CD8-positive, alpha-beta memory T cell (primary cell): Measurements from ENCODE around the gene GALE. TPM values are rescaled to one million over a fixed set of nuclear protein-coding genes. Genes with fewer than 3 reads are reported as not detected.
A peak's percentile ranks its signal among the peaks of the same experiment; 100 is the strongest.
"Not testable (repeated sequence)": the region's sequence is repeated elsewhere in the genome, so short reads cannot be mapped to it uniquely, and the experiment has no call there.

Source experiments
- CTCF ChIA-PET: fragments of 350-600 bp; sonication (Branson Sonifier 250); formaldehyde crosslinking; loops from one replicate; lab custom pipeline; 2021; ENCODE audit warnings: antibody characterized with exemption; lab: Charles Lee
- POLR2A ChIA-PET: fragments of 350-600 bp; sonication (Branson Sonifier 250); formaldehyde crosslinking; loops from one replicate; lab custom pipeline; 2021; ENCODE audit warnings: antibody characterized with exemption; lab: Charles Lee
- DNase-seq, 5 donors: peaks; one replicate each; pipeline versions ENCODE4 v3.0.0 to v3.0.0-alpha.2; 2020 to 2022; ENCODE audit warnings: mixed read lengths in 1 of 5
- H3K27ac ChIP-seq: one replicate; pipeline ENCODE4 v1.7.0; 2013; ENCODE audit warnings: low read depth, mild to moderate bottlenecking, low read length, moderate library complexity
- H3K27me3 ChIP-seq: 2 replicates; pipeline ENCODE4 v1.7.0; 2013; ENCODE audit warnings: low read length, mild to moderate bottlenecking; ENCODE audit not compliant: insufficient read depth, poor library complexity, severe bottlenecking
- H3K36me3 ChIP-seq: 2 replicates; pipeline ENCODE4 v1.7.0; 2013; ENCODE audit warnings: mild to moderate bottlenecking, low read length, moderate library complexity; ENCODE audit not compliant: insufficient read depth
- H3K4me1 ChIP-seq: 2 replicates; pipeline ENCODE4 v1.7.0; 2013; ENCODE audit warnings: mild to moderate bottlenecking, low read length, moderate library complexity; ENCODE audit not compliant: insufficient read depth
- H3K4me3 ChIP-seq: 2 replicates; pipeline ENCODE4 v1.7.0; 2013; ENCODE audit warnings: mild to moderate bottlenecking, low read length
- H3K9me3 ChIP-seq: 2 replicates; pipeline ENCODE4 v1.7.0; 2013; ENCODE audit warnings: mild to moderate bottlenecking, low read length
- H3K27ac Mint-ChIP-seq, 8 donors: one replicate each; pipeline ENCODE4 v1.8.0; 2020 to 2021; ENCODE audit warnings: mixed read lengths in 8 of 8, mild to moderate bottlenecking in 6 of 8, inconsistent platforms in 3 of 8, moderate library complexity in 3 of 8
- H3K27me3 Mint-ChIP-seq, 2 donors: one replicate each; pipeline ENCODE4 v1.8.0; 2020 to 2021; ENCODE audit warnings: mixed read lengths in 2 of 2, mild to moderate bottlenecking in 1 of 2, moderate library complexity in 1 of 2
- H3K36me3 Mint-ChIP-seq, 3 donors: one replicate each; pipeline ENCODE4 v1.8.0; 2020 to 2021; ENCODE audit warnings: mixed read lengths in 3 of 3, inconsistent platforms in 1 of 3, mild to moderate bottlenecking in 1 of 3
- H3K4me1 Mint-ChIP-seq, 3 donors: one replicate each; pipeline ENCODE4 v1.8.0; 2020 to 2021; ENCODE audit warnings: mixed read lengths in 3 of 3, inconsistent platforms in 1 of 3, mild to moderate bottlenecking in 1 of 3
- H3K4me3 Mint-ChIP-seq, 7 donors: one replicate each; pipeline ENCODE4 v1.8.0; 2020 to 2021; ENCODE audit warnings: mixed read lengths in 7 of 7, mild to moderate bottlenecking in 6 of 7, moderate library complexity in 4 of 7, inconsistent platforms in 2 of 7
- H3K9me3 Mint-ChIP-seq, 5 donors: one replicate each; pipeline ENCODE4 v1.8.0; 2020 to 2022; ENCODE audit warnings: mixed read lengths in 5 of 5, mild to moderate bottlenecking in 3 of 5, moderate library complexity in 2 of 5, inconsistent platforms in 1 of 5
- polyA plus RNA-seq: library from polyadenylated mRNA; unstranded; fragments of 300-500 nt; fragmentation: Illumina TruSeq; gene quantifications from one replicate; pipeline ENCODE4 v1.2.3, GENCODE V29; 2021
- total RNA-seq, 2 experiments: library from RNA; stranded (reverse); gene quantifications; one replicate each; pipeline ENCODE4 v1.2.3, GENCODE V29; 2021

The GALE gene
- total and polyA plus RNA-seq, 3 experiments from 2014 or later = 17.2 to 55.3 (median 50.5) TPM

DNA sequence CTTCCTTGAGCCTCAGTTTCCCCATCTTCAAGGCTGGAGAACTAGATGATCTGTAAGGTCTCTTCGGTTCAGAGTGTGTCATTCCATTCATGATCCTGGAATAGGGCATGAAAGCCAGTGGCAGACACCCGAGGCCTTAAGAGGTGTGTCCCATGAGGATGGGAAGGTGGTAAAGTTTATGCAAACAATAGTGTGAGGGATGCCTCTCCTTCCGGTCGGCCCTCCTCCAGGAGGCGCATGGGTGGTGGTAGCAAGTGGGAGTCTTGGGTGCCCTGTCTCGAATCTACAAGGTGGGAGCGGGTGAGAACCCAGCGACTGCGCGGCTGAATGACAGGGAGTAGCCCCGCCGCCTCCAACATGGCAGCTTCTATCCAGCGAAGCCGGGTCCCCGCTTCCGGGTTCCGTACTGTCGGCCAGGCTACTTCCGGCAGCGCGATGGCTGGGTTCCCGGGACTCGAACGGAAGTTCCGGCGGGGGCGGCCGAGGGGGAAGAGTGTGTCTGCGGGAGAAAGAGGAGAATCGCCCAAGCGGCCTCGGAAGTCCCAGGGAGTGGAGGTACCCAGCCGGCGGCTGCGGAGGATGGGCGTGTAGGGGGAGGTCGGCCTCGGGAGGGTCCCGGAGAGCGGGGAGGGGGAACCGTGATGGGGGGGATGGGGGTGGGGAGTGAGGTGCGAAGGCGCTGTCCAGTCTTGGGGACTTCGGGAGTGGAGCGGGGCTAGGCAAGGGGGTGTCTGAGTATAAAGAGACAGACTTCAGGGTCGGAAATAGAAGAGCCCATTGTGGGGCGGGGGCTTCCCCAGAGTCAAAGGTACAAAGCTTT, 9.6 kb downstream of the GALE start, which contains the start of gene LYPLA2:
Gene LYPLA2 (plus strand): TSS at position 450 of the 820 bp plus-strand sequence. CDS start 1,538 bp downstream, outside the sequence.
- Histone ChIP-seq H3K27me3 (no peaks in the 10 kb centered on the region), H3K4me3 (peak within 1 kb of the TSS; percentile 95), H3K27ac (peak within 1 kb of the TSS; percentile 83), H3K36me3 (peaks cover 9% of the 10 kb centered on the region), H3K9me3 (no peaks in the 10 kb centered on the region), H3K4me1 (peaks cover 29% of the 10 kb centered on the region)
- Mint-ChIP-seq H3K27me3 (no peaks in the 10 kb centered on the region), H3K36me3 (peaks cover 4 to 60% (median 12%) of the 10 kb centered on the region in 3 donors), H3K4me3 (peak within 1 kb of the TSS; percentile 90 to 98 (median 94)), H3K9me3 (no peaks in the 10 kb centered on the region), H3K27ac (peak within 1 kb of the TSS; percentile 87 to 99 (median 96)), H3K4me1 (peaks cover 18 to 32% (median 24%) of the 10 kb centered on the region in 3 donors)
- ChIA-PET POLR2A (interaction anchor here (0.5 to 2.4 kb wide), 7 partner anchors 10 to 1231 kb away, joined by 3 to 19 read pairs (median 6); partner anchors contain the start of genes GALE, HMGCL and PITHD1), CTCF (interaction anchor here (1.2 to 2.2 kb wide), 6 partner anchors 9 to 79 kb away, joined by 3 to 8 read pairs (median 4); partner anchors contain the start of gene GALE)
- peak; percentile 78 to 91 (median 84) for DNase-seq

- Histone ChIP-seq H3K4me3 (no peak overlapping the region), H3K36me3 (peaks cover 24% of the 10 kb centered on the region), H3K9me3 (no peaks in the 10 kb centered on the region), H3K27me3 (no peaks in the 10 kb centered on the region), H3K4me1 (peaks cover 29% of the 10 kb centered on the region), H3K27ac (no peak overlapping the region)
- no peaks in the 10 kb centered on the region for H3K9me3 Mint-ChIP-seq
- H3K4me3 Mint-ChIP-seq = peak overlapping the region in 6 of 7 donors; percentile 4 to 80 (median 48)
- DNase-seq = peak in 1 of 5 donors; percentile 36
- peaks cover 6 to 61% (median 14%) of the 10 kb centered on the region in 3 donors for H3K36me3 Mint-ChIP-seq
- H3K4me1 Mint-ChIP-seq = peaks cover 22 to 36% (median 25%) of the 10 kb centered on the region in 3 donors
- H3K27me3 Mint-ChIP-seq = no peaks in the 10 kb centered on the region
- ChIA-PET CTCF (interaction anchor here (1.3 to 4.0 kb wide), 4 partner anchors 10 to 21 kb away, joined by 4 to 13 read pairs (median 4); partner anchors contain the start of gene PITHD1), POLR2A (interaction anchor here (0.7 kb wide), 1 partner anchor 264 kb away, joined by 5 read pairs; no protein-coding TSS in a partner anchor)
- peak overlapping the region in 5 of 8 donors; percentile 10 to 76 (median 62) for H3K27ac Mint-ChIP-seq
Observed at GRCh38 chr1:23788695-23789094, 11.9 kb downstream of the GALE start.

DNA sequence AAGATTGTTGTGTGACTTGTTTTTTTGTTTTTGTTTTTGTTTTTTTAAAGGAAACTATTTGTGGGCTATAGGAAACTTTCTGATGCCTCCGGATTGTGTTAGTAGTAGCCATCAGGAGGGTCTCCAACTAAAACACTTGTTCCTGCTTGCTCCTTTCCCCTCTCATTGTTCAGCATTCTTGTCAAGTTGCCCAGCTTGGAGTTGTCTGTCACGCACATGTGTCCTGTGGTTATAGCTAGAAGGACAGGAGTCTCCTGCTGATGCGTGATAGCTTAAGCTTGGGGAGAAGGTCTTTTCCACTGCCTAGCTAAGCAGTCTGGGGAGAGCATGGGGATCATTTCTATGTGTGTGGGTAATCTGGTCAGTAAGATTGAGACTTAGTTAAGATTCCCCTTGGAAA, 12.9 kb downstream of the GALE start:
- peak overlapping the region in 3 of 8 donors; percentile 32 to 44 (median 38) for H3K27ac Mint-ChIP-seq
- H3K36me3 ChIP-seq = peaks cover 25% of the 10 kb centered on the region
- H3K9me3 ChIP-seq = no peaks in the 10 kb centered on the region

GRCh38 chr1:23784846-23785245, 15.7 kb downstream of the GALE start:
- Mint-ChIP-seq H3K27me3 (no peaks in the 10 kb centered on the region), H3K4me1 (peaks cover 14 to 26% (median 18%) of the 10 kb centered on the region in 3 donors), H3K36me3 (peaks cover 6 to 60% (median 18%) of the 10 kb centered on the region in 3 donors), H3K27ac (peak overlapping the region in 1 of 8 donors; percentile 71), H3K4me3 (peak overlapping the region in 1 of 7 donors; percentile 51), H3K9me3 (no peaks in the 10 kb centered on the region)
- Histone ChIP-seq H3K4me3 (no peak overlapping the region), H3K36me3 (peaks cover 25% of the 10 kb centered on the region), H3K4me1 (peaks cover 6% of the 10 kb centered on the region), H3K27me3 (no peaks in the 10 kb centered on the region), H3K9me3 (no peaks in the 10 kb centered on the region), H3K27ac (no peak overlapping the region)
- ChIA-PET CTCF (interaction anchor here (1.4 kb wide), 1 partner anchor 13 kb away, joined by 3 read pairs; no protein-coding TSS in a partner anchor), POLR2A (no interaction called here)
- no peak for DNase-seq

More for the DNA sequence above, 12.9 kb downstream of the GALE start:
- DNase-seq = no peak
- H3K36me3 Mint-ChIP-seq = peaks cover 6 to 58% (median 14%) of the 10 kb centered on the region in 3 donors
- H3K9me3 Mint-ChIP-seq = no peaks in the 10 kb centered on the region
- H3K27me3 Mint-ChIP-seq = no peaks in the 10 kb centered on the region
- H3K27ac ChIP-seq = no peak overlapping the region
- H3K4me1 Mint-ChIP-seq = peaks cover 21 to 30% (median 25%) of the 10 kb centered on the region in 3 donors
- H3K4me3 Mint-ChIP-seq = peak overlapping the region in 1 of 7 donors; percentile 80
- H3K4me1 ChIP-seq = peaks cover 22% of the 10 kb centered on the region
- CTCF ChIA-PET = interaction anchor here (1.3 to 4.0 kb wide), 3 partner anchors 9 to 22 kb away, joined by 4 to 13 read pairs (median 5); partner anchors contain the start of gene PITHD1
- no peak overlapping the region for H3K4me3 ChIP-seq
- H3K27me3 ChIP-seq = no peaks in the 10 kb centered on the region
- POLR2A ChIA-PET = interaction anchor here (0.6 kb wide), 1 partner anchor 226 kb away, joined by 3 read pairs; no protein-coding TSS in a partner anchor

DNA sequence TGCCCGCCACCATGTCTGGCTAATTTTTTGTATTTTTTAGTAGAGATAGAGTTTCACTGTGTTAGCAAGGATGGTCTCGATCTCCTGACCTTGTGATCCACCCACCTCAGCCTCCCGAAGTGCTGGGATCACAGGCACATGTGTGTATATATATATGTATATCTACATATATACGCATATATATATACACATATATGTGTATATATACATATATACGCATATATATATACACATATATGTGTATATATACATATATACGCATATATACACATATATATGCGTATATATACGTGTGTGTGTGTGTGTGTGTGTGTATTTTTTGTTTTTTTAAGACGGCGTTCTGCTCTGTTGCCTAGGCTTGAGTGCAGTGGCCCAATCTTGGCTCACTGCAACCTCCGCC, 17.4 kb downstream of the GALE start:
- H3K4me3 Mint-ChIP-seq, H3K9me3 ChIP-seq, DNase-seq, POLR2A ChIA-PET, H3K27ac ChIP-seq, H3K27ac Mint-ChIP-seq, CTCF ChIA-PET, H3K27me3 Mint-ChIP-seq, H3K9me3 Mint-ChIP-seq, H3K4me3 ChIP-seq, H3K27me3 ChIP-seq: not testable (repeated sequence)
- Mint-ChIP-seq H3K4me1 (peaks cover 20 to 35% (median 31%) of the 10 kb centered on the region in 3 donors), H3K36me3 (peaks cover 6 to 60% (median 18%) of the 10 kb centered on the region in 3 donors)
- Histone ChIP-seq H3K36me3 (peaks cover 25% of the 10 kb centered on the region), H3K4me1 (peaks cover 17% of the 10 kb centered on the region)

DNA sequence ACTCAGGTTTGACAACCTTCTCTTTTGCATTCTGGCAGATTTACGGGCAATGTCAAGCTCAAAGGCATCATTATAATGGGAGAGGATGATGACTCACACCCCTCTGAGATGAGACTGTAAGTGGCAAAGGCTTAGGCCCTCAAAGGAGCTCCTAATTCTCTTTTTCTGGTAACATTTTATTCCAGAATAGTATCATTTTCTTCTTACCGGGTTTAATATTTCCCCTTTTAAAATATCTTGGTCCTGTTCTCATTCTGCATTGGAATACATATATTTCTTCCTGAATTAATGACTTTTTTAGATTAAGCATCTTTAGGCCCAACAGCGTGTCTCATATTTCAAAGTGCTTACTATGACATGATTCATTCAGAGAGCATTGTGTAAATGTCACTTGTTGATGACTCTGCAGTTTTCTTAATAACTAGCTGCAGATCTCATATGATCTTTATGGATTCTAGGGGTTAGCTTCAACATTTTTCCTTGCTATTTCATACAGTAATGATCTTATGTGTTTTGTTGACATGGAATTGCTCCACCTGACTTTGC, 20.7 kb downstream of the GALE start:
- Mint-ChIP-seq H3K36me3 (peaks cover 0 to 33% (median 3%) of the 10 kb centered on the region in 3 donors), H3K27ac (peak overlapping the region; percentile 46 to 95 (median 86)), H3K27me3 (no peaks in the 10 kb centered on the region), H3K4me1 (peaks cover 30 to 52% (median 49%) of the 10 kb centered on the region in 3 donors), H3K9me3 (no peaks in the 10 kb centered on the region), H3K4me3 (peak overlapping the region; percentile 86 to 99 (median 95))
- DNase-seq = no peak
- peaks cover 9% of the 10 kb centered on the region for H3K36me3 ChIP-seq
- ChIA-PET POLR2A (interaction anchor here (0.6 to 2.0 kb wide), 5 partner anchors 11 to 36 kb away, joined by 3 to 10 read pairs (median 4); partner anchors contain the start of genes ELOA, GALE and LYPLA2), CTCF (interaction anchor here (0.6 to 2.4 kb wide), 6 partner anchors 8 to 847 kb away, joined by 3 to 13 read pairs (median 4); no protein-coding TSS in a partner anchor)
- peak overlapping the region; percentile 91 for H3K27ac ChIP-seq
- H3K9me3 ChIP-seq = no peaks in the 10 kb centered on the region
- peaks cover 26% of the 10 kb centered on the region for H3K4me1 ChIP-seq
- H3K27me3 ChIP-seq = no peaks in the 10 kb centered on the region
- H3K4me3 ChIP-seq = peak overlapping the region; percentile 72
